Hypothalamus (tissue), 51 donors: Measurements from ENCODE around the gene NCAPH2.

Source experiments
- DNase-seq, 51 donors: peaks; one replicate each; lab custom pipeline; 2025; lab: John Stamatoyannopoulos, UW

Gene NCAPH2

DNA sequence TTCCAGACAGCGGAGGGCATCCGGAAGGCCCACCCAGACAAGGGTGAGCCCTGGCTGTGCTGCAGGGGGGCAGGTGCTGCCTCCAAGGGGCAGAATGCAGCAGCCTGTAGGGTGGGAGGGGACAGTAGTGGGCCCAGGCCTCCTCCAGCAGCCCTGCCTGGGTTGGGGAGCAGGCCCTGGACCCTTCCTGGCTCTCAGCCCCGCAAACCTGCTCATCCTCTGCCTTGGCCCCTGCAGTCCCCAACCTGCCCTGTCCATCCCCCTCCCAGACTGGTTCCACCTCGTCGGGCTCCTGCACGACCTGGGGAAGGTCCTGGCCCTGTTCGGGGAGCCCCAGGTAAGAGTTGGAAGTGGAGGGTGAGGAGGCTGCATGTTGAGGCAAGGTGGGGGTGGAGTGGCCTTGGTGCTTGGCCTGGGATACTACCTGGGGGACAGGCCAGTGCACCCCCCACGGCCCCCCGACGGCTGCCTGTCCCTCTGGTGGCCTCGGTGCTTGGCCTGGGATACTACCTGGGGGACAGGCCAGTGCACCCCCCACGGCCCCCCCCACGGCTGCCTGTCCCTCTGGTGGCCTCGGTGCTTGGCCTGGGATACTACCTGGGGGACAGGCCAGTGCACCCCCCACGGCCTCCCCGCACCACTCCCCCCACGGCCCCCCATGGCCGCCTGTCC is 19.9 kb upstream of the NCAPH2 start:
- DNase-seq: no peak

- no peak for DNase-seq
Observed at GRCh38 chr22:50488886-50489285, 19.1 kb upstream of the NCAPH2 start.

DNA sequence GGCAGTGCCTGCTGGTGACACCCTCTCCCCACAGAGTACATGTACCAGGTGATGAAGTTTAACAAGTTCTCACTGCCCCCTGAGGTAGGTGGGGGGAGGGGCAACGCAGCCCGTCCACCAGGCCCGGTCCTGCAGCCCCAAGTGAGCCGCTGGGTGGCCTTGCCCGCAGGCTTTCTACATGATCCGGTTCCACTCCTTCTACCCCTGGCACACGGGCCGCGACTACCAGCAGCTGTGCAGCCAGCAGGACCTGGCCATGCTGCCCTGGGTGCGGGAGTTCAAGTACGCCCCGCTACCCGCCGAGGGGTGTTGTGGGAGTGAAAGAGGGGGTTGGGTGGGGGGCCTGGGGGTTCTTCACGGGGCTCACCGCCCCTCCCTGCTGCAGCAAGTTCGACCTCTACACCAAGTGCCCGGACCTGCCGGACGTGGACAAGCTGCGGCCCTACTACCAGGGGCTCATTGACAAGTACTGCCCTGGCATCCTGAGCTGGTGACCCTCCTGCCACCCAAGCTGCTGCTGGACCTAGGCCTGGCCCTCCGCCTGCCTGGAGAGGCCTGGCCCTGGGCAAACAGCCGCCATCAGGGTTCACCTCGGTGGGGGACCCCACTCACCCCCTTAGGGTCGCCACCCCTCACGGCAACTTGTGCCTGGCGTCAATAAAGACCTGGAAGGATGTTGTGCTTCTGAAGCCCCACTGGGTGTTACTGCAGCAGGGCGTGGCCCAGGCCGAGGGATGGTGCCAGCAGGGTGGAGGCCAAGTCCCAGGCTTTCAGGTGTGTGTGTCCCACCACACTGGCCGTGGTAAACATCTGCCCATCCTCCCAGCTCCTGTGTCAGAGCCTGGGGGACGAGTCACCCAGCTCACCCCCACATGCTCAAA is 18.4 kb upstream of the NCAPH2 start:
- DNase-seq: no peak

DNA sequence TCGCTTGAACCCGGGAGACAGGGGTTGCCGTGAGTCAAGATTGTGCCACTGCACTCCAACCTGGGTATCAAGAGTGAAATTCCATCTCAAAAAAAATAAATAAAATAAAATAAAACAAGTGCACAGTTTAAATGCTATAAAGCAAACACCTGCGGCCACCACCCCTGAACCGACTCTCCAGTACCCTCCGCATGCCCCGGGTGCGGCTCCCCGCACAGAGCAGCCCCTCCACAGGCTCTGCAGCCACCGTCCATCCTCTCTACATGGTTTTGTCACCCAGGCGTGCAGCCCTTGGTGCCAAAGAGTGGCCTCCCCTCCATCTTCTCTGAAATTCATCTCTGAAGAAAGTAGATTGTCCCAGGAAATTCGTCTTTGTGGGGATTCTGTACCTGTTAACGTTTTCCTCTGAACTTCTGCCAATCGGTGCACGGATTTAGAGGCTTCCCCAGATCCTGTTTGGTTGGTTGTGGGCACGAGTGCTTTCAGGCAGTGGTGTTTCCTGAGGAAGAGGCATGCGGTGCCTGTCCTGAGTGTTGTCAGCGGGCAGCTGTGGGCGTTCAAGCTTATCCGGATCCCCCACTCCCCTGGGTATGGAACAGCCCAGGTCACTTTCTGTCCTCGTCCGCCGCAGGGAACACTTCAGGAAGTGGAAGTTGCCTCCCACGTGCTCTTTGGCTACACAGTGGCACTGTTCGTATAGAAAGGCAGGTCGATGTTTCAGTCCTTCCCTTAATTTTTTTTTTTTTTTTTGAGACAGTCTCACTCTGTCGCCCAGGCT is 17.3 kb upstream of the NCAPH2 start:
- no peak for DNase-seq

DNA sequence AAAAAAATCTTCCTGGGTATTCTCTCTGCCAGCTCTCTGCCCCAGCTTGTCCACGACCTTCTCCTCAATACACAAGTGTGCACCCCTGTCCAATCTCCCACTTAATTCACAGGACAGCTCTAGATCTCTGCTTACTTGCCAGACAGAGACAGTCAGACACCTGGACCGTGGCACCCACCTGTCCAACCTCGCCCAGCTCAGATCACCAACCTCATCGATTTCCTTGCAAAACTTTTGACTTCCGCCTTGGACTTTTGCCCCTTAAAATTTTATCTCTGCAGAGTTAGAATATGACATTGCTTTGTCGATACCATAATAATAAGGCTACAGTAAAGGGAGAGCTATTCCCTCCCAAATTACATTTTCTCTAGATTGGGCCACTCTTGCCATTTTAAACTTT is 10.9 kb upstream of the NCAPH2 start:
- no peak for DNase-seq

- peak in 32 of 51 donors; percentile 8 to 65 (median 33) for DNase-seq
Observed at GRCh38 chr22:50498322-50498890, 9.6 kb upstream of the NCAPH2 start.

GRCh38 chr22:50500452-50500851 is 7.6 kb upstream of the NCAPH2 start:
- no peak for DNase-seq

DNA sequence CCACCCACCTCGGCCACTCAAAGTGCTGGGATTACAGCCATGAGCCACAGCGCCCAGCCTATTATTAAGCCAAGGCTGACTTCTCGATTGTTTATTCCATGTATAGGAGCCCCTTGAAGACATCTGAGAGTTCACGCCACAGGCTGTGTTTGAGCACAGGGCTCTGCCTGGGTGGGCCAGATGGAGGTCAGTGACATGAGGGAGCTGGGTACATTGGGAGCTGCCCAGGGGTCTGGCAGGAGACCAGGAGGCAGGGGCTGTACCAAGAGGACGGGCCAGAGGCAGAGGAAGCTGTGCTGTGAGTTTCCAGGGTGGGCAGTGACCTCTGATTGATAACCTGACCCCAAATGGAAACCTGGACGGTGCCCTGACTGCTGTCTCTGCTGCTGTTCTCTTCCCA is 5.9 kb upstream of the NCAPH2 start:
- DNase-seq: no peak

DNA sequence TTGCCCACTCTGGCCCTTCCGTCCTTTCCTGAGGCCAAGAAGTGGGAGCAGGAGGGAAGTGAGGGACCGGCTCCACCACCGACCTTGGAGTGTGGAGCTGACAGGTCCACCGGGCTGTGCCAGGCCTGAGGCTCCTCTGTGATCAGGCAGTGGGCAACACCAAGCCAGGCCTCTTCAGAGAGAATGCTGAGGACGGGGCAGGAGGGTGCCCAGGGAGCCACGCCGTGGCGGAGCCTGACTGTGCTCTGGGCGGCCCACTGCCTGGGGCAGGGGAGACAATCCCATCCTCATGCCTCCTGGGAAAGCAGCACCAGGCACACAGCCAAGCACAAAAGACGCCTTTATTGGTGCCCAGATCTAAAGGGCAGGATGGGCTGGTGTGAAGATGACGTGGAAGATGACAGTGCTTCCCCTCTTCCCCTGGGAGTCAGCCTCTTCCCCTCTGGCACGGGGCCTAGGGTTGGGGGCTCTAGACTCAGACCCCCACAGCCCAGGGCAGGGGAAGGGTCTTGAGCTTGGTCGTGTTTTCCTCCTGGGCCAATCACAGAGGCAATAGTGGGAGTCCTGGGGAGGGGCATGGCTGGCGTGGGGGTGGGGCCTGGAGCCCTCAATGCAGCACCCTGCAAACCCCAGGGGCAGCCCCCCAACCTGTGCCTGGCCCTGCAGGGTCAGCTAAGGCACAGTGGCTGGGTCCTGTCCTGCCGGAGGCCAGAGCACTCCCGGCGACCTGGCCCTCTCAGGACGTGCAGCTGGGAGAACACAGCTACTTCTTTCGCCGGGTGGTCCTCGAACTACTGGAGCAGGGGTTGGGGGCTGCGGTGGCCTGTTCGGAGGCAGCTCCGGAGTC is 5.2 kb upstream of the NCAPH2 start:
- DNase-seq: no peak

DNA sequence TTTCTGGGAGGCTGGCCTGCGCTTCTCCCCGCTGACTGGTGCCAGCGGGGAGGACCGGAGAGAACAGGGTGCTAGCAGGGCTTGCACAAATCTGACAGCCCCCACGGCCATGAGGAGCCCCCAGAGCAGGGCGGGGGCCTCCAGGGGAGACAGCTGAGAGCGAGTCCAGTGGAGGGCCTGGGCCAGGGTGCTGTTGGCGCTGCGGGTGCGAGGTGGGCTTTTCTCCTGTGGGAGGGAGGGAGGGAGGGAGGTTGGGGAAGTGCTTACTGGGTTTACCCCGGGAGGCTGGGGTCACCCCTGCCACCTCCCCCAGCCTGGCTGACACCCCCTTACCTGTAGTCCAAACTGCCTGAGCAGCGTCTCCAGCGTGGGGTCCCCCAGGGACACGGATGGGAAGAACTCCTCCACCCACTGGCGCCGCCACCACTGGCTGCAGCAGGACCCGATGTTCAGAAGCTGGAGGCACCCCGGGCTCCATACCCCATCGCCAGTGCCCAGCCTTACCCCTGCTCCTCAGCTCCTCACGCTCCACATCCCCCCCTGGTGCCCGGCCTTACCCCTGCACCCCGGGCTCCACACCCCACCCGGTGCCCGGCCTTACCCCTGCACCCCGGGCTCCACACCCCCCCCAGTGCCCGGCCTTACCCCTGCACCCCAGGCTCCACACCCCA is 4.4 kb upstream of the NCAPH2 start:
- no peak for DNase-seq

DNA sequence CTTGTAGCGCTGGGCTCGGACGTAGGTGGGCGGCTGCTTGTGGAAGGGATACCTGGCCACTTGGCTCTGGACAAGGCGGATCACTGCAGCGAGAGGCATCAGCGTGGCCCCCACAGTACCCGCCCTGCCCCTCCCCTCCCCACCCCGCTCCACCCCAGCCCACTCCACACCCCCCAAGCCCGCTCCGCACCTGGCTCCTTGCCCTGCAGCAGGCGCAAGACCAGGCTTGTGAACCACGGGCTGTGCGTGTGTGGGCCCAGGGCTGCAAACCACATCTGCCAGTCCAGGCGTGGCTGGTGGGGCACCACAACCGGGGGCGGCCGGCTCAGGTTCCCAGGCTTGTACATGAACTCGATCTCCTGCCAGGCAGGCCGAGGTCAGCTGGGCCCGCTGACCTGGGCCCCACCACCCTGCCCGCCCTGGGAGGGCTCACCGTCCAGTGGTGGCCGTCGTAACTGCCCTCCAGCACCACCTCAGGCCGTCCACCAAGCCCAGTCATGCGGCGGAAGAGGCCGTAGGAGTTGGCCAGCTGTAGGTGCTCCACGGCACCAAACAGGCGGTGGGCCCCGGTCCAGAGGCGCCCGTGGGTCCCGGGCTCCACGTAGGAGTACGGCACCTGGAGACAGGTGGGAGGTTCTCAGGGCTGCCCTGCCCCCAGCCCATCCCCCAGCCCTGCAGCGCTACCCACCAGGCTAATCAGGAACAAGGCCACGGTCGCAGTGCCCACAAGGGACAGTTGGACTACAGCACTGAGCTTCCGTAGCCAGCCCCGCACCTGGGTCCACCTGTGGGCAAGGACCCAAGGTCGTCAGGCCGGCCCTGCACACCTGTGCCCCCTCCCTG is 3.4 kb upstream of the NCAPH2 start:
- DNase-seq: no peak

- no peak for DNase-seq
Observed at GRCh38 chr22:50505276-50505775, 2.7 kb upstream of the NCAPH2 start.

DNA sequence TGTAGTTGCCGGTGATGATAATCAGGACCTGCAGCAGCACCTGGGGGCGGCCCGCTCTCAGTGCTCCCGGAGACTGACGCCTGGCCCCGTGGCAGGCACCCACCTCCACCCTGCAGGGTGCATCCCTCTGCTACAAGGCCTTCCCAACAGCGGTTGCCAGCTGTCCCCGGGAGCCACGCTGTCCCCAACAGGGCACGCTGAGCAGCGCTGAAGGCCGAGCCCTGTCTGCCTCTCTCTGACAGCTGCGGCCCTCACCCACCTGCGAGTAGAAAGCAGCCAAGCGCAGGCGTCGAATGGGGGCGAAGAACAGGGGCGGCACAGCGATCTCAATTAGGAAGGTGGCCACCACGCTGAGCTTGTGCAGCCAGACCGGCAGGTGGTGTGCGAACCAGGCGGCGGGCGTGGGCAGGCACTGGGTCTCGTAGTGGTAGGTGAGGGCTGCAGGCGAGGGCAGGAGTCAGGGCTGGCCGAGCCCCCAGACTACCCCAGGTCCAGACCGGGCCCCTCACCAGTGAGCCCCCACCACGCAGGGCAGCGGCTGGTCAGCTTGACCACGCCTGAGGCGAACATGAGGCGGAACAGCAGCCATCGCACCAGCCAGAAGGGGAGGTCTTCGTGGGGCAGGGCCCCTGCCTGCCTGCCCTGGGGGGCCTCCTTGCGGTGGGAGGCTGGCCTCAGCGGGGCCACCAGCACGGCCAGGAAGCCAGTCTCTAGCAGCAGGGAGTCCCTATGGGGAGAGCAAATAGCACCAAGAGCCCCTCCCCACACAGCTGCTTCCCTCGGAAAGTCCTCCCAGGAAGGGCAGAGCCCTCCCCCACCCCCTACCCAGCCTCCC is 2.0 kb upstream of the NCAPH2 start:
- DNase-seq: no peak

- no peak for DNase-seq
Observed at GRCh38 chr22:50506611-50507420, 1.2 kb upstream of the NCAPH2 start.

- peak in 35 of 51 donors; percentile 94 to 100 (median 99) for DNase-seq
Observed at GRCh38 chr22:50507421-50507990, 518 bp upstream of the NCAPH2 start, which contains the start of gene LMF2. Gene LMF2, minus strand, starts transcription at chr22:50507702. Its CDS starts 27 bp downstream, at chr22:50507675.

DNA sequence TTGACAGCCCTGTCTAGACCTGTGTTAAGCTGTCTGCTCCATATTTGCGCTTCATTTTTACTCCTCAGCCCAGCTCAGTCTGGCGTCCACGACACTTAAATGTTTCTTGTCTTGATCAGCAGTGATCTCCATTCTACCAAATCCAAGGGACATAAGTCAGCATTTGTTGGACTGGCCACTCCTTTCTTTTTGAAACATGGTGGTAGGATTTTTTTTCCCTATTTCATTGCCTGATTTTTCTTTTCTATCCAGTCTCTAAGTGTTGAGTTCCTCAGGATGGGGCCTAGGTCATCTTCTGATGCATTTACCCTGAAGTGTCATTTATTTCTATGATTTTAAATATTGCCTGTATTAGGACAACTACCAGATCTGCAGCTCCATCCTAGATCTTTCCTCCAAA is 873 bp downstream of the NCAPH2 start:
- DNase-seq: no peak
